OCI-M2 (cell line): ENCODE data around the gene CCS.
"Not testable (repeated sequence)": the region's sequence is repeated elsewhere in the genome, so short reads cannot be mapped to it uniquely, and the experiment has no call there.

Source experiments
- DNase-seq: peaks from one replicate; lab custom pipeline; 2025; ENCODE audit not compliant: unreplicated experiment; lab: John Stamatoyannopoulos, UW

Gene CCS

DNA sequence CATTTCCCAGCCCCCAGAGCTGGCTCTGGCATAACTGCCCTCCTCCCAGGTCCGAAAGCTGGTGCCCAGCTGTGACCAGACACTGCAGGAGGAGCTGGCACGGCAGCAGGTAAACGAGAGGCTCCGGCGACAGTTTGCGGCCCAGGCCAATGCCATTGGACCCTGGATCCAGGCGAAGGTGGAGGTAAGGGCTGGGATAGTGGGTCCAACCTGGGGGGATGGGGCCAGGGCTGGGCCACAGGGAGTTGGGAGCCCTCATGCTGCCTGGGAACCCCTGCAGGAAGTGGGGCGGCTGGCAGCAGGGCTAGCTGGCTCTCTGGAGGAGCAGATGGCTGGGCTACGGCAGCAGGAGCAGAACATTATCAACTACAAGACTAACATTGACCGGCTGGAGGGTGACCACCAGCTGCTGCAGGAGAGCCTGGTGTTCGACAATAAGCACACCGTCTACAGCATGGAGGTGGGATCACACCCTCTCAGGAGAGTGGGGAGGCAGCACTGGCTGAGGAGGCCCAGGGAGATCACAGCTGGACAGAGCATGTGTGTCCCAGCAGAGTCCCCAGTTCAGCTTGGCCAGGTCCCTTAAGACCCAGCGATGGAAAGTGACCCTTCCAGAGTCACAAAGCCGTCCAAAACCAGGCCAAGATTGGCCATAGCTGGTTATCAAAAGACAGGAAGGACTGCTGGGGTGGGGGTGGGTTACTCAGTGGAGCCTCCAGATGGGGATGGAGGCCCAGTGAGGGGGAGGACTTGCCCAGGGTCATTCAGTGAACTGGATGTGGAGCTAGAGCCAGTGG is 31.6 kb upstream of the CCS start:
- no peak for DNase-seq

- DNase-seq = no peak
Measured at GRCh38 chr11:66561975-66562248, 31.1 kb upstream of the CCS start.

- DNase-seq = no peak
Measured at GRCh38 chr11:66562275-66562674, 30.7 kb upstream of the CCS start.

DNA sequence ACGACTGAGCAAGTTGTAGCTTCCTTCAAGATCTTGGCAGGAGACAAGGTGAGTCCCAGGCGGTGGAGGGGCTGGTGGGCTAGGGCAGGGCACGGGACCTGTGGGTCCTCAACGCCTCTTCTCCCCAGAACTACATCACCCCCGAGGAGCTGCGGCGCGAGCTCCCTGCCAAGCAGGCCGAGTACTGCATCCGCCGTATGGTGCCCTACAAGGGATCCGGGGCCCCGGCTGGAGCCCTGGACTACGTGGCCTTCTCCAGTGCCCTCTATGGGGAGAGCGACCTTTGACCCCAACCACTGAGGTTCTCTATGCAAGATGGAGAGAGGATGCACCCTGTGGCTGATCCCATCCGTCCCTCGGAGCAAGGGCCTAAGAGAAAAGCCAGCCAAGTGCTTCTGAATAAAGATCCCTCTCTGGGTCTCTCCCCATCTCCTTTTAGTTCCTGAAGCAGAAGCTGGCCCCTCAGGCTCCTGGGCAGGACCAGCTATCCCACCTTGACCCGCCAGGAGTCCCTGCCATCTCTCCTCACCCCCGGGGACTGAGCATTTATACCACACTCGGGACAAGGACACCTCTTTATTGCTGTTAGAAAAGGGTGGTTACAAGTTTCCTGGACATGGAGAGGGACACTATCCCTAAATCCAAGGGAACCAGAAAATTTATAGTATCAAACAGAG is 29.9 kb upstream of the CCS start:
- DNase-seq = no peak

- no peak for DNase-seq
Measured at GRCh38 chr11:66563832-66564231, 29.2 kb upstream of the CCS start.

DNA sequence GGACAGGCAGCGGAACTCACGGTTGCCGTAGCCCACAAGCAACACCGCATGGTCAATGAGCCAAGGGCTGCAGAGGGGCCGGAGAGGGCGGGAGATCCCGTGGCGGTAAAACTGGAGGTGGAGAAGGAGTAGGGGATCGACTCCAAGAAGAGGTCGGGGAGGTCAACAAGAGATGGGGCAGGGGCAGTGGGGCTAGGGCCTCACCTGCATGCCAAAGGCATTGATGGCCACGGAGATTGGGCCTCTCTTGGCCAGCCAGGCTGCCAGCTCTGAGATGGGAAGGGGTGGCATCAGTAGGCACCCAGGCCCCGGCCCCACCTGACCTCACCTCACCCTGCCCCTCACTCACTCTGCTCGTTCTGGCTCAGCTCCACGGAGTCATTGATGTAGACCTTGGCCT is 28.4 kb upstream of the CCS start:
- no peak for DNase-seq

DNA sequence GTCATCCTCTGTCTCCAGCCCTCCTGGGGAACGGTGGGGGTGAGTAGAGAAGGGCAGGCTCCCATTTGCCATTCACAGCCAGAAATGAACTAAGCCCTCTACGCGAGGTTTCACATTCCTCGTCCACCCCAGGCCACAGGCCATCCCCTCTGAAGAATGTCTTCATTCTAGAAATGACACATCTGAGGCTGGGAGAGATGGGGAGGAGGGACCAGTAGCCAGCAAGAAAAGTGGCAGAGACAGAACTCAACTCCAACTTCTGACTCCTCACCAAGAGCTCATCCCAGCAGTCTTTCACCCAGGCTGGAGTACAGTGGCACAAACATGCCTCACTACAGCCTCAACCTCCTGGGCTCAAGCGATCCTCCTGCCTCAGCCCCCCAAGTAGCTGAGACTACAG is 28.0 kb upstream of the CCS start:
- DNase-seq = no peak

- DNase-seq = no peak
Measured at GRCh38 chr11:66566221-66566620, 26.8 kb upstream of the CCS start.

- DNase-seq = no peak
Measured at GRCh38 chr11:66567787-66568123, 25.2 kb upstream of the CCS start.

DNA sequence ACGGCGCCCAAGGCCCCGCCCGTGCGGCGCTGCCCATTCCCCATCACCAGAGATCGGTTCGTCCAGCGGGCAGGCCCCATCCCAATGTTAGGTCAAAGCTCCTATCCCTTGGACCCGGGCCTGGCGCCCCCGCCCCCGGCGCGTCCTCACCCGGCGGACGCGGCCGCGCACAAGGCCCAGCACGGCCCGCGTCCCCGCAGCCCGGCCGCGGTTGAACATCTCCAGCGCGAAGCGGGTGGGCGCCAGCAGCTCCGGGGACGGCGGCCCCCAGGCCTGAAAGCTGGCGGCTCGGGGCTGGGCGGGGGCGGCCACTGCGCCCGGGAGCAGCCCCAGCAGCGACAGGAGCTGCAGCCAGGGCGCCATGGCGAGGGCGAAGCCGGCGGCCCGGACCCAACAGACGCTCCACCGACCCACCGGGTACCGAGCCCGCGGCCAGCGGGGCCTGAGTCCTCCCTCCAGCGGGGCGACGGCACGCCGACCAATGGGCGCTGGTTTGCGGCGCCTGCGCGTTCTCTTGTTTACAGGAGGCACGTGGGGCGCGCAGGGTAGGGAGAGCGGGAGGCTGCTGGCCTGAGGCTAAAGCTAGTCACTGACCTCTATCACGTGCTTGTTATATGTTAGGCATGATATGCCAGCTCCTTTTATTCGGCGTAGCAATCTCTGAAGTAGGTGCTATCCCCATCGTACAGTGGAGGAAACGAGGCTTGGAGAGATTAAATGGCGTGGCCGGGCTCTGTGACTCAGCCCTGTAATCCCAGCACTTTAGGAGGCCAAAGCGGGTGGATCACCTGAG is 24.7 kb upstream of the CCS start, which contains the start of gene CTSF:
Gene CTSF, minus strand, starts transcription at position 483 of the 793 bp plus-strand sequence. Its CDS starts 120 bp downstream, at position 363.
- peak; percentile 28 for DNase-seq

- no peak for DNase-seq
Measured at GRCh38 chr11:66569076-66569475, 23.9 kb upstream of the CCS start.

DNA sequence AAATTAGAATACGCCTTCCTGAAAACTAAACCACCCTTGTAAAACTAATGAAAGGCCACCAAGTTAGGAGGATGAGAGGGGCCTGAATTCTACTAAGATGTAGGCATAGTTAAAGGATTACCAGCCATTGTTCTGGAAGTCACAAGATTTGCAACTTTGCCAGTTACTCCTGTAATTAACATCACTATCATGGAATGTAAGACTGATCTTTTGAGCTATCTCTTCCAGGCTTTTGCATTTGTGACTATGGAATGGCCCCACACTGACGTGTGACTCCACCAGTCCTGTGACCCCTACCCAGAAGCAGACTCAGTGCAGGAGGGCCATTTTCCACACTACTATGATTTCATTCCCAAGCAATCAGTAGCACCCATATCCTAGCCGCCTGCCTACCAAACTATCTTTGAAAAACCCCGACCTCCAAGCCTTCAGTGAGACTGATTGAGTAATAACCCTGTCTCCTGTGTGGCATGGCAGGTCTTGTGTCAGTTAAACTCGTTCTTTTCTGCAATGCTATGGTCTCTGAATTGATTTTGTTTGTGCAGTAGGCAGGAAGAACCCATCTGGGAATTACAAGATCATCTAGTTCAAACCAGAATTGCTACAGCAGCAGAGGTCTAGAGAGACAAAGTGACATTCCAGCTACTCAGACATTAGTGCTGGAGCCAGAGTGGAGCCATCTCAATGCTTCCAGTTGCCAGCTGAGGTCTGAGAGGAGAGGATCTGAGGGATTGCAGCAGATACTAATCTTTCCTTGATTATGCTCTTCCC is 22.7 kb upstream of the CCS start:
- DNase-seq = no peak

GRCh38 chr11:66570850-66571180 is 22.2 kb upstream of the CCS start:
- DNase-seq = no peak

GRCh38 chr11:66579017-66579606 is 13.9 kb upstream of the CCS start:
- DNase-seq = no peak

GRCh38 chr11:66580803-66581202 is 12.2 kb upstream of the CCS start:
- DNase-seq = no peak

DNA sequence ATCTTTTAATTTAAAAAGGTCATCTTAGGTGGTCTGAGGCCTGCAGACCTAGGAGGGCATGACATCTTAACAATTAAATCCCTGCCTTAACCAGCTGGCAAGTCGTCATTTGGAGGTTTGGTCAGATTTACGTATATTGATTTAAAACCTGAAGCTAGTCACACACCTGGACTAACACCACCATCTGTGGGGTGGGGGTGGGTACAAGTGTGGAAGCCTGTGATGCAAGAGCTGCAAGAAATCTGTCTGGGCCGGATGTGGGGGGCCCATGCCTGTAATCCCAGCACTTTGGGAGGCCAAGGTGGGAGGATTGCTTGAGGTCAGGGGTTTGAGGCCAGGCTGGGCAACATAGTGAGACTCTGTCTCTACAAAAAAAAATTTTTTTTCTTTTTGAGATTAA is 11.7 kb upstream of the CCS start:
- DNase-seq = no peak

DNA sequence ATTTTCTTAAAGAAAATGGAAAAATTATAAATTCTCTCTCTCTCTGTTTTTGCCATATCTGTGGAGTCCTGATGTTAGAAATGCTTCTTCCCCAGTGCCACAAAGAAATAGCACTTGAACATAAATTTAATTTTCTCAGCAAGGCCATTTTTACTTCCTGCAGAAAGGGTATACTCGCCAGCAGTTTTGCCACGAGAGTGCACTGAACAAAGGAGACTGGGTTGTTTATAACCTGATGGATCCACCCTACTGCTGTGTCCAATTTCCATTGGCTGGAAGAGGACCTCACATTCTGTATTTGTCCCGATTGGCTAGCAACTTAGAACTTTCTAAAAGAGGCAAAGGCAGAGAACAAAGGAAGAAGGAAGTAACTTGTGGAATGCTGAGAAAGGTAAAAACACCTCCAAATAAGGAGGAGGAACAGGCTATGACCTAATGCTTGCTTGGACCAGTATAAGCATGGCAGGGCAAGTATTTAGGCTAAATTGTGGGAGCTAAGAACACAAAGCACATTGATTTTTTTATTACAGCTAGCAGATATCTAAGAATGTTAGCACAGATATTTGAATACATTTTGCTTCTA is 10.3 kb upstream of the CCS start:
- DNase-seq = not testable (repeated sequence)

DNA sequence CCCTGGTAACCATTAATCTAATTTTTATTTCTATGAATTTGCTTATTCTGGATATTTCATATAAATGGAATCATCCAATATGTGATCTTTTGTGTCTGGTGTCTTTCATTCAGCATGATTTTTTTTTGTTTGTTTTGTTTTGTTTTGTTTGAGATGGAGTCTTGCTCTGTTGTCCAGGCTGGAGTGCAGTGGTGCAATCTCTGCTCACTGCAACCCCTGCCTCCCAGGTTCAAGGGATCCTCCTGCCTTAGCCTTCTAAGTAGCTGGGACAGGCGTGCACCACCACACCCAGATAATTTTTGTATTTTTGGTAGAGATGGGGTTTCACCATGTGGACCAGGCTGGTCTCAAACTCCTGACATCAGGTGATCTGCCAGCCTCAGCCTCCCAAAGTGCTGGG is 7.5 kb upstream of the CCS start:
- DNase-seq = not testable (repeated sequence)

- no peak for DNase-seq
Measured at GRCh38 chr11:66586136-66586535, 6.8 kb upstream of the CCS start.

DNA sequence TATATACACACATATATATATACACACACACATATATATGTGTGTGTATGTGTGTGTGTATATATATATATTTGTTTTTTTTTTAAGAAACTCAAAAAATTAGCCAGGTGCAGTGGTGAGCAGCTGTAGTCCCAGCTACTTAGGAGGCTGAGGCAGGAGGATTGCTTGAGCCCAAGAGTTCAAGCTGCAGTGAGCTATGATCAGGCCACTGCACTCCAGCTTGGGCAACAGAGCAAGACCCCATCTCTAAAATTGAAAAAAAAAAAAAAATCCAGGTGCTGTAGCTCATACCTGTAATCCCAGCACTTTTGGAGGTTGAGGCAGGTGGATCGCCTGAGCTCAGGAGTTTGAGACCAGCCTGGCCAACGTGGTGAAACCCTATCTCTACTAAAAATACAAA is 3.7 kb upstream of the CCS start:
- not testable (repeated sequence) for DNase-seq
